ENCODE results near the gene ABCG1. TPM values are rescaled to one million over a fixed set of nuclear protein-coding genes. Genes with fewer than 3 reads are reported as not detected.
A peak's percentile ranks its signal among the peaks of the same experiment; 100 is the strongest.

Gene ABCG1
- total and polyA plus RNA-seq, 2 of the 4 experiments (the other 2 are of a cell fraction) = 0.19 to 0.36 TPM

- intact Hi-C loops (cut with micrococcal nuclease) (no loop called here), in situ Hi-C loops (cut with MboI; ENCODE audit: low sequenced_read_pairs) (no loop called here), dilution Hi-C loops (cut with HindIII; ENCODE audit: low sequenced_read_pairs, unreplicated experiment) (no loop called here)
- Histone ChIP-seq H3K36me3 (ENCODE audit: control insufficient read depth, insufficient read depth, low read length) (peaks cover 26% of the 10 kb centered on the region; the same call in 1 of the 2 replicates), H3K9me3 (ENCODE audit: control insufficient read depth, insufficient read depth, low read length) (peaks cover 2% of the 10 kb centered on the region; the same call in 1 of the 2 replicates), H2BK120ac (ENCODE audit: low read depth, low read length) (no peak overlapping the region), H3K4me2 (ENCODE audit: low read depth, low read length) (no peak overlapping the region), H4K8ac (ENCODE audit: low read depth in 2 of 2, low read length in 2 of 2) (no peak overlapping the region), H2AK9ac (replicated peaks; ENCODE audit: low read depth, low read length, poor library complexity) (peak overlapping the region; percentile 63), H3K27me3 (ENCODE audit: control insufficient read depth, insufficient read depth, low read length) (no peaks in the 10 kb centered on the region), H3K23ac (ENCODE audit: low read depth, low read length) (no peak overlapping the region), H3K4ac (ENCODE audit: low read depth, low read length) (no peak overlapping the region), H3K79me1 (ENCODE audit: low read depth in 1 of 2, low read length in 2 of 2) (no peaks in the 10 kb centered on the region), H2AK5ac (ENCODE audit: low read depth, low read length) (no peak overlapping the region), H3K9ac (ENCODE audit: low read depth, low read length) (no peak overlapping the region), H2AFZ (replicated peaks; ENCODE audit: low read length, poor library complexity) (no peak overlapping the region), H3K14ac (replicated peaks; ENCODE audit: low read depth, low read length) (no peak overlapping the region), H3K27ac (ENCODE audit: insufficient read depth, low read length) (no peak overlapping the region), H4K5ac (ENCODE audit: low read depth, low read length) (no peak overlapping the region), H3K4me1 (ENCODE audit: control insufficient read depth, insufficient read depth, low read length) (peaks cover 2% of the 10 kb centered on the region; the same call in 1 of the 2 replicates), H2BK20ac (ENCODE audit: low read depth, low read length) (no peak overlapping the region), H4K20me1 (ENCODE audit: insufficient read depth, low read length) (no peaks in the 10 kb centered on the region; the same call in 1 of the 2 replicates), H4K91ac (ENCODE audit: insufficient read depth, low read depth, low read length) (no peak overlapping the region), H2BK15ac (ENCODE audit: low read depth, low read length) (no peak overlapping the region), H2BK5ac (ENCODE audit: low read depth, low read length, poor library complexity, severe bottlenecking) (no peak overlapping the region), H3K18ac (ENCODE audit: low read depth, low read length) (no peak overlapping the region), H3K56ac (ENCODE audit: extremely low read depth, insufficient read depth, low read length) (no peak overlapping the region), H3K4me3 (ENCODE audit: insufficient read depth, low read depth, low read length) (no peak overlapping the region), H3K9me1 (ENCODE audit: insufficient read depth, low read length) (peaks cover 6% of the 10 kb centered on the region)
- ATAC-seq (ENCODE audit: low read depth) (no peak), DNase-seq (no peak)
- 90% methylated on average over 17 of the region's 35 CpGs; no CpG with 5 or more reads in 1 of the 2 experiments for WGBS, 2 experiments (ENCODE audit: extremely low coverage in 2 of 2, insufficient read length in 1 of 2)
- ChIA-PET CTCF (no interaction called here), POLR2A (ENCODE audit: unreplicated experiment) (no interaction called here)
- BruUV-seq (replicated peaks) = no TSS peak
- TF ChIP-seq SMC3 (IDR thresholded peaks at IDR 0.05; ENCODE audit: low read depth, low read length) (no peak), RCOR1 (IDR thresholded peaks at IDR 0.05; ENCODE audit: insufficient replicate concordance, low read length) (no peak), MXI1 (IDR thresholded peaks at IDR 0.05; ENCODE audit: borderline replicate concordance, low read depth, low read length) (no peak), USF2 (IDR thresholded peaks at IDR 0.05; ENCODE audit: low read depth, low read length) (no peak), MAFK (IDR thresholded peaks at IDR 0.05; ENCODE audit: low read depth, low read length) (no peak), BHLHE40 (IDR thresholded peaks at IDR 0.05; ENCODE audit: low read depth, low read length) (no peak), ELK1 (IDR thresholded peaks at IDR 0.05; ENCODE audit: borderline replicate concordance, low read depth, low read length) (no peak), RFX5 (IDR thresholded peaks at IDR 0.05; ENCODE audit: low read depth, low read length) (no peak), RAD21 (IDR thresholded peaks at IDR 0.05; ENCODE audit: low read length) (no peak)
Observed at GRCh38 chr21:42291003-42291750, 72.2 kb downstream of the ABCG1 start.
